Natural killer cell (primary cell): ENCODE measurements around the gene MAP2K4. TPM values are rescaled to one million over a fixed set of nuclear protein-coding genes. Genes with fewer than 3 reads are reported as not detected.

Experiments
- ATAC-seq, 3 donors: fragments of 150-1000 bp in 2 of 3; fragments of 200-7000 bp in 1 of 3; cut with Tn5 transposase; 1 replicate in 1 of 3; 2 replicates in 2 of 3; pipeline ENCODE4 v1.10.0; 2021; ENCODE audit warnings: mild to moderate bottlenecking in 2 of 3, moderate library complexity in 2 of 3
- DNase-seq, 2 donors: peaks; one replicate each; pipeline versions ENCODE4 v3.0.0 to v3.0.0-alpha.2; 2013 to 2021; ENCODE audit warnings: mixed read lengths in 1 of 2
- H3K27ac ChIP-seq: one replicate; pipeline ENCODE4 v1.5.1; 2013; ENCODE audit warnings: mild to moderate bottlenecking, low read length
- H3K27me3 ChIP-seq: one replicate; pipeline ENCODE4 v1.6.1; 2013; ENCODE audit warnings: low read length; ENCODE audit not compliant: control insufficient read depth, insufficient read depth
- H3K36me3 ChIP-seq: one replicate; pipeline ENCODE4 v1.6.1; 2013; ENCODE audit warnings: low read length; ENCODE audit not compliant: control insufficient read depth, insufficient read depth
- H3K4me1 ChIP-seq: one replicate; pipeline ENCODE4 v1.6.1; 2013; ENCODE audit warnings: low read length; ENCODE audit not compliant: control insufficient read depth, insufficient read depth
- H3K4me3 ChIP-seq: one replicate; pipeline ENCODE4 v1.5.1; 2013; ENCODE audit warnings: low read length
- H3K9me3 ChIP-seq: one replicate; pipeline ENCODE4 v1.6.1; 2013; ENCODE audit warnings: low read length; ENCODE audit not compliant: control insufficient read depth, insufficient read depth
- H3K27ac Mint-ChIP-seq, 2 donors: one replicate each; pipeline ENCODE4 v1.8.0; 2022; ENCODE audit warnings: mild to moderate bottlenecking in 2 of 2, mixed read lengths in 2 of 2, moderate library complexity in 1 of 2
- H3K27me3 Mint-ChIP-seq, 2 donors: one replicate each; pipeline ENCODE4 v1.8.0; 2022; ENCODE audit warnings: low read depth in 2 of 2, mixed read lengths in 2 of 2
- H3K36me3 Mint-ChIP-seq: one replicate; pipeline ENCODE4 v1.8.0; 2022; ENCODE audit warnings: mixed read lengths
- H3K4me1 Mint-ChIP-seq, 2 donors: one replicate each; pipeline ENCODE4 v1.8.0; 2022; ENCODE audit warnings: mixed read lengths in 2 of 2
- H3K4me3 Mint-ChIP-seq: one replicate; pipeline ENCODE4 v1.8.0; 2022; ENCODE audit warnings: mild to moderate bottlenecking, moderate library complexity, mixed read lengths
- H3K9me3 Mint-ChIP-seq, 2 donors: one replicate each; pipeline ENCODE4 v1.8.0; 2022; ENCODE audit warnings: mixed read lengths in 2 of 2
- WGBS: methylation state at CpG from one replicate; pipeline ENCODE4 v1.1.7; 2013; ENCODE audit warnings: missing lambda C conversion rate; ENCODE audit not compliant: insufficient coverage; 5-methylcytosine and 5-hydroxymethylcytosine counted together
- intact Hi-C: fragments of 100-400 bp; cut with micrococcal nuclease; formaldehyde crosslinking; loops from one replicate; pipeline ENCODE4 v1.14.2; 2022
- total RNA-seq, 4 donors: library from RNA; stranded (reverse); fragments of 120-200 nt in 1 of 4; gene quantifications; one replicate each; pipeline versions ENCODE4 v1.2.3 to v1.2.4, GENCODE V29; 2013 to 2022
- TF ChIP-seq, protein P1 (sequence below): fragments of 200-600 bp; IDR thresholded peaks from one replicate; pipeline ENCODE4 v1.8.0; 2022; ENCODE audit warnings: antibody characterized with exemption

MAP2K4 gene
- total RNA-seq, 3 donors from 2014 or later (not counting 1 experiment from before 2014, with no cell fraction given) = 30.1 to 35.0 (median 33.7) TPM

DNA sequence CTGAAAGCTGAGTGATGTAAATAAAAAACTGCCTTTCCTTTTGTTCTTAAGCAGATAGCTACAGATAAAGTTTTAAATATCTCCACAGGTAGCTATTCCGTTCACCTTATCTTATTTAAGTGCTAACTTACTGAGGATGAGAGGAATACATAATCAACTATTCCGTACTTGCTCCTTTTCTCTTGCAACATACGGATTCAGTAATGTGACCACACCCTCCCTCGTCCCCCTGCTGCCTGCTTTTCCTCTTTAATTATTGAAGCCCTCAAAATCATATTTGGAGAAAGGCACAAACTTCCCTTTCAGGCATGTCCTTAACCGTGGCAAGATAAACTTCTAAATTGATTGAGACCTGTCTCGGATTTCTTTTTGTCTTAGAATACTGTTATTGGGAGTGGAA is 101.4 kb downstream of the MAP2K4 start:
- no peak for DNase-seq
- Mint-ChIP-seq H3K9me3 (no peaks in the 10 kb centered on the region), H3K4me1 (peaks cover 0 to 12% of the 10 kb centered on the region in 2 donors), H3K36me3 (peaks cover 26% of the 10 kb centered on the region), H3K27me3 (no peaks in the 10 kb centered on the region), H3K27ac (no peak overlapping the region), H3K4me3 (no peak overlapping the region)
- ATAC-seq = no peak
- Histone ChIP-seq H3K4me1 (no peaks in the 10 kb centered on the region), H3K4me3 (no peak overlapping the region), H3K27ac (no peak overlapping the region), H3K27me3 (no peaks in the 10 kb centered on the region), H3K36me3 (peaks cover 35% of the 10 kb centered on the region), H3K9me3 (no peaks in the 10 kb centered on the region)
- TF ChIP-seq, protein P1, sequence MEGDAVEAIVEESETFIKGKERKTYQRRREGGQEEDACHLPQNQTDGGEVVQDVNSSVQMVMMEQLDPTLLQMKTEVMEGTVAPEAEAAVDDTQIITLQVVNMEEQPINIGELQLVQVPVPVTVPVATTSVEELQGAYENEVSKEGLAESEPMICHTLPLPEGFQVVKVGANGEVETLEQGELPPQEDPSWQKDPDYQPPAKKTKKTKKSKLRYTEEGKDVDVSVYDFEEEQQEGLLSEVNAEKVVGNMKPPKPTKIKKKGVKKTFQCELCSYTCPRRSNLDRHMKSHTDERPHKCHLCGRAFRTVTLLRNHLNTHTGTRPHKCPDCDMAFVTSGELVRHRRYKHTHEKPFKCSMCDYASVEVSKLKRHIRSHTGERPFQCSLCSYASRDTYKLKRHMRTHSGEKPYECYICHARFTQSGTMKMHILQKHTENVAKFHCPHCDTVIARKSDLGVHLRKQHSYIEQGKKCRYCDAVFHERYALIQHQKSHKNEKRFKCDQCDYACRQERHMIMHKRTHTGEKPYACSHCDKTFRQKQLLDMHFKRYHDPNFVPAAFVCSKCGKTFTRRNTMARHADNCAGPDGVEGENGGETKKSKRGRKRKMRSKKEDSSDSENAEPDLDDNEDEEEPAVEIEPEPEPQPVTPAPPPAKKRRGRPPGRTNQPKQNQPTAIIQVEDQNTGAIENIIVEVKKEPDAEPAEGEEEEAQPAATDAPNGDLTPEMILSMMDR = no peak
- intact Hi-C loops = no loop called here
- WGBS = 93% methylated on average over 4 of the region's 6 CpGs

DNA sequence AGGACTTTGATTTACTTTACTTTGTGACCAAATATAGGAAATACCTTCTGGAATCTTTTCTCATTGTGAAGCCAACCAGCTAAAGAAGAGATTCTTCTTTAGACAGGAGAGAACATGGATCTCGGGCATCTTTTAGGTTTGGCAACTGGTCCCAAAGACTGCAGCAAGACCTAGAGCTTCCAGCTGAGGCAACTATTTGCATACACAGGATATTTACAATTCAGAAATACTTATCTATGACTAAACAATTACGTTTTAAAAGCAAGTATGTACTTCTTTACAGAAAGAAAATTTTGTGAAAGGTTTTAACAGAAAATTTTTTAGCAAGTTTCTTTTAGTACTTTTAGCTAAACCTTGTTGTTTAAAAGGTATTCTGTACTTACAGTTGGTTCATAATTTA is 106.5 kb downstream of the MAP2K4 start:
- no peaks in the 10 kb centered on the region for H3K9me3 Mint-ChIP-seq
- H3K9me3 ChIP-seq = no peaks in the 10 kb centered on the region
- H3K4me1 ChIP-seq = no peaks in the 10 kb centered on the region
- TF ChIP-seq, protein P1 = no peak
- peaks cover 37% of the 10 kb centered on the region for H3K36me3 Mint-ChIP-seq
- no peak overlapping the region for H3K4me3 Mint-ChIP-seq
- whole genome bisulfite sequencing = 100% methylated on average over 1 of the region's 2 CpGs
- H3K4me1 Mint-ChIP-seq = peaks cover 0 to 12% of the 10 kb centered on the region in 2 donors
- no peak for ATAC-seq
- intact Hi-C loops = no loop called here
- peaks cover 44% of the 10 kb centered on the region for H3K36me3 ChIP-seq
- H3K27ac Mint-ChIP-seq = peak overlapping the region in 1 of 2 donors; percentile 2
- H3K27me3 Mint-ChIP-seq = no peaks in the 10 kb centered on the region
- no peak overlapping the region for H3K4me3 ChIP-seq
- no peaks in the 10 kb centered on the region for H3K27me3 ChIP-seq
- DNase-seq = no peak
- no peak overlapping the region for H3K27ac ChIP-seq

DNA sequence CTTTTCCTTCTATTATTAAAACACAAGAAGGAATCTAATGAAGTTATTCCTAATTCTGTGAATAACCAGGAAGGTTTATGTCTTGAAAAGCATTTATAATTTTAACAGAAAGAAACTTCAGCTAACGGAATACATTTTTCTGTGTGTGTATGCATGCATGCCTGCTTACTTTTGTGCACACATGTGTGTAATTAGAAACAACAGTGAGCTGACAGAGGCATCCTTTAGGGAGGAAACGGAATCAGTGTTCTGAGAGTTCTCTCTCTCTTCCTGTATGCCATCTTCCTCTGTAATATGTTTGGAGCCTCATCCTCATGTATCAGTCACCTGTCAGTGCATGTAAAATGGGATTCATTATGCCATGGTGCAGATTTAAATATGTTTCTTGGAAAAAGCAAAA is 107.0 kb downstream of the MAP2K4 start:
- H3K27me3 Mint-ChIP-seq = no peaks in the 10 kb centered on the region
- H3K27me3 ChIP-seq = no peaks in the 10 kb centered on the region
- H3K4me1 ChIP-seq = no peaks in the 10 kb centered on the region
- no peak overlapping the region for H3K4me3 ChIP-seq
- intact Hi-C loops = no loop called here
- WGBS = 77% methylated on average over 2 of the region's 2 CpGs
- TF ChIP-seq, protein P1 = no peak
- no peak overlapping the region for H3K27ac ChIP-seq
- H3K4me1 Mint-ChIP-seq = peaks cover 0 to 9% of the 10 kb centered on the region in 2 donors
- peaks cover 44% of the 10 kb centered on the region for H3K36me3 ChIP-seq
- H3K36me3 Mint-ChIP-seq = peaks cover 42% of the 10 kb centered on the region
- no peak overlapping the region for H3K27ac Mint-ChIP-seq
- H3K9me3 Mint-ChIP-seq = no peaks in the 10 kb centered on the region
- H3K9me3 ChIP-seq = no peaks in the 10 kb centered on the region
- ATAC-seq (no peak), DNase-seq (no peak)
- no peak overlapping the region for H3K4me3 Mint-ChIP-seq

DNA sequence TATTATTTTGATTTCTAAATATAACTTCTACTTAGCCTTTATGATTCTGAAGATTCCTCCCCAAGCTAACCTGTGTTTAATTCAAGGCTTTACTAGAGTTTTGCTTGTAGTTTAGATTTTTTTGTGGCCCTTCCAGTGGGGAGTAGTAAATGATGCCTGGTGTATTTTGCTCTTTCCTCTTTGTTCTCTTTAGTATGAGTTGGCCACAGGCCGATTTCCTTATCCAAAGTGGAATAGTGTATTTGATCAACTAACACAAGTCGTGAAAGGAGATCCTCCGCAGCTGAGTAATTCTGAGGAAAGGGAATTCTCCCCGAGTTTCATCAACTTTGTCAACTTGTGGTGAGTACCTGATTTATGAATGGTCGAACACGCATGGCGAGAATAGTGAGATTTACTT is 108.3 kb downstream of the MAP2K4 start:
- H3K27ac ChIP-seq = no peak overlapping the region
- H3K36me3 Mint-ChIP-seq = peaks cover 42% of the 10 kb centered on the region
- ATAC-seq (no peak), DNase-seq (no peak)
- intact Hi-C loops = no loop called here
- H3K27me3 Mint-ChIP-seq = no peaks in the 10 kb centered on the region
- H3K36me3 ChIP-seq = peaks cover 53% of the 10 kb centered on the region
- no peak overlapping the region for H3K4me3 Mint-ChIP-seq
- WGBS = 98% methylated on average over 7 of the region's 7 CpGs
- TF ChIP-seq, protein P1 = no peak
- no peaks in the 10 kb centered on the region for H3K9me3 ChIP-seq
- no peaks in the 10 kb centered on the region for H3K9me3 Mint-ChIP-seq
- H3K4me1 Mint-ChIP-seq = no peaks in the 10 kb centered on the region
- peak overlapping the region in 1 of 2 donors; percentile 14 for H3K27ac Mint-ChIP-seq
- no peaks in the 10 kb centered on the region for H3K4me1 ChIP-seq
- H3K4me3 ChIP-seq = no peak overlapping the region
- no peaks in the 10 kb centered on the region for H3K27me3 ChIP-seq
